Nephron progenitor cell (in vitro differentiated cells): ENCODE results near the gene FOXD2.

Source experiments
- DNase-seq: peaks from one replicate; pipeline ENCODE4 v3.0.0; 2021
- H3K27ac Mint-ChIP-seq: 2 replicates; pipeline ENCODE4 v1.8.0; 2021; ENCODE audit warnings: mild to moderate bottlenecking, moderate library complexity, mixed read lengths
- H3K27me3 Mint-ChIP-seq: 2 replicates; pipeline ENCODE4 v1.8.0; 2021; ENCODE audit warnings: mild to moderate bottlenecking, low read depth, mixed read lengths; ENCODE audit not compliant: poor library complexity
- H3K36me3 Mint-ChIP-seq: 2 replicates; pipeline ENCODE4 v1.8.0; 2021; ENCODE audit warnings: low read depth, mixed read lengths
- H3K4me1 Mint-ChIP-seq: 2 replicates; pipeline ENCODE4 v1.8.0; 2021; ENCODE audit warnings: mixed read lengths
- H3K4me3 Mint-ChIP-seq: 2 replicates; pipeline ENCODE4 v1.8.0; 2021; ENCODE audit warnings: mild to moderate bottlenecking, moderate library complexity, mixed read lengths
- H3K9me3 Mint-ChIP-seq: 2 replicates; pipeline ENCODE4 v1.8.0; 2021; ENCODE audit warnings: mild to moderate bottlenecking, moderate library complexity, mixed read lengths
- TF ChIP-seq, protein P1 (sequence below): fragments of 200-600 bp; sonication (generic); IDR thresholded peaks from 2 replicates; pipeline ENCODE4 v1.5.0; 2021; ENCODE audit warnings: antibody characterized with exemption

Gene FOXD2

DNA sequence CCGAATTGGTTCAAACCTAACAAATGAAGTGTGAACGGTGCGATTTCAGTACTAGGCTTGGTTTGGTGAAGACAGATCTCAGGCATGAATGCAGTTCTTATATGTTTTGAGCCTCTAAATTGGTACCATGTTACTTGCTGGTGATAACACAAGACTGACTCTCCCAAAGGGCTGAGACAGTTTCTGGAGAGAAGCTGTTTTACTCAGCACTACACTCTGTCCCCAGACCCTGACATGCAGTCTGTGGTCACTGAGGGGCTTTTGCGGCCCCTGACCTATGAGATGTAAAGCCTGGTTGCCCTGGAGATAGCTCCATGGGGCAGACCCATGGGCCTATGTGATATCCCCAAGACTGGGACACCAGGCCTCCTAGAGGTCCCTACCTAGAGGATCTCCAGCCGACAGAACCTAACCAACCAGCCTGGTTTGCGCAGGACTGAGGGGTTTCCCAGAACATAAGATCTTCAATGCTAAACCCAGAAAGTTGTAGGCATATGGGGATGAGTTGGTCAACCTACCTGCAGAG, 41.1 kb upstream of the FOXD2 start:
- Mint-ChIP-seq H3K27ac (no peak overlapping the region), H3K4me1 (peaks cover 15% of the 10 kb centered on the region), H3K27me3 (peaks cover 92% of the 10 kb centered on the region), H3K4me3 (no peak overlapping the region), H3K36me3 (no peaks in the 10 kb centered on the region), H3K9me3 (no peaks in the 10 kb centered on the region)
- TF ChIP-seq, protein P1, sequence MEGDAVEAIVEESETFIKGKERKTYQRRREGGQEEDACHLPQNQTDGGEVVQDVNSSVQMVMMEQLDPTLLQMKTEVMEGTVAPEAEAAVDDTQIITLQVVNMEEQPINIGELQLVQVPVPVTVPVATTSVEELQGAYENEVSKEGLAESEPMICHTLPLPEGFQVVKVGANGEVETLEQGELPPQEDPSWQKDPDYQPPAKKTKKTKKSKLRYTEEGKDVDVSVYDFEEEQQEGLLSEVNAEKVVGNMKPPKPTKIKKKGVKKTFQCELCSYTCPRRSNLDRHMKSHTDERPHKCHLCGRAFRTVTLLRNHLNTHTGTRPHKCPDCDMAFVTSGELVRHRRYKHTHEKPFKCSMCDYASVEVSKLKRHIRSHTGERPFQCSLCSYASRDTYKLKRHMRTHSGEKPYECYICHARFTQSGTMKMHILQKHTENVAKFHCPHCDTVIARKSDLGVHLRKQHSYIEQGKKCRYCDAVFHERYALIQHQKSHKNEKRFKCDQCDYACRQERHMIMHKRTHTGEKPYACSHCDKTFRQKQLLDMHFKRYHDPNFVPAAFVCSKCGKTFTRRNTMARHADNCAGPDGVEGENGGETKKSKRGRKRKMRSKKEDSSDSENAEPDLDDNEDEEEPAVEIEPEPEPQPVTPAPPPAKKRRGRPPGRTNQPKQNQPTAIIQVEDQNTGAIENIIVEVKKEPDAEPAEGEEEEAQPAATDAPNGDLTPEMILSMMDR = no peak
- no peak for DNase-seq

DNA sequence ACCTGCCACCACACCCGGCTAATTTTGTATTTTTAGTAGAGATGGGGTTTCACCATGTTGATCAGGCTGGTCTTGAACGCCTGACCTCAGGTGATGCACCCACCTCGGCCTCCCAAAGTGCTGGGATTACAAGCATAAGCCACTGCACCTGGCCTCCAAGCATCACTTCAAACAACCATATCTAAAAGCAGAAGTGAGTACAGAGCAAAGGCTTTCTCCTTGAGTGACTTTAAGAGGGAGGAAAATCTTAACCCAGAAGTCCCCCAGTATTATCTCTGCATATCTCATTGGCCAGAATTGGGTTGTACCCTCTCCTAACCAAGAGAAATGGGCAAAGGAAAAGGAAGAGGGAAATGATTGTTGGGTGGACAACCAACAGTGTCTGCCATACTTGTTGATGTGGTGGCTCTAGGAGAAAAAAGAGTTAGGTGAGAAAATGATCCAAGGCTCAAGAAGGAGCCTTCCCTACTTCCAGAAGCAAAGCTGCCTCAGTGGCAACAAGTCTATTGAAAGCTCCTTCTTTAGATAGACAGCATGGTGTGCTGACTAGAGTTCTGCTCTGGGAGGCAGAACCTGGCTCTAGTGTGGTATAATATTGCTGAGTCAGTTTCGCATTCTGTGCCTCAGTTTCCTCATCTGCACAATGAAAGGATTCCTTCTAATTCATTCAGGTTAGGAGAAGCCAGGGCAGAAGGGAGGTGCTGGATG, 38.6 kb upstream of the FOXD2 start:
- Mint-ChIP-seq H3K9me3 (no peaks in the 10 kb centered on the region), H3K36me3 (no peaks in the 10 kb centered on the region), H3K4me1 (peaks cover 33% of the 10 kb centered on the region), H3K27ac (no peak overlapping the region), H3K27me3 (peaks cover 86% of the 10 kb centered on the region), H3K4me3 (no peak overlapping the region)
- no peak for DNase-seq
- TF ChIP-seq, protein P1 = no peak

DNA sequence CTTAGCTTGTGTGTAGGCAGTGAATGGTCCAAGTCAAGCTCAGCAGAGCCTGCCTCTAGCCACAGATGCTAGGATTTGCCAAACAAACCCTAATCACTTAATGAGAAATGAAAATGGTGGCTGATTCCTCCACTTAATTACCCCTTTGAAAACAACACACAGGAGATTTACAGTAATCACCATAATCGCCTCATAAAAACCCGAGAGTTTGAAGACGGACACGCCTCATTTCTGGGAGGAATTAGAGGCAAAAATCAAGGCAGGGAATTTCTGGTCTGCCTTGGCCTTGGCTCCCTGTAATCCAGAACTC, 38.0 kb upstream of the FOXD2 start:
- DNase-seq = no peak
- Mint-ChIP-seq H3K27me3 (peaks cover 86% of the 10 kb centered on the region), H3K27ac (no peak overlapping the region), H3K4me3 (no peak overlapping the region), H3K9me3 (no peaks in the 10 kb centered on the region), H3K4me1 (peaks cover 33% of the 10 kb centered on the region), H3K36me3 (no peaks in the 10 kb centered on the region)
- TF ChIP-seq, protein P1 = no peak

DNA sequence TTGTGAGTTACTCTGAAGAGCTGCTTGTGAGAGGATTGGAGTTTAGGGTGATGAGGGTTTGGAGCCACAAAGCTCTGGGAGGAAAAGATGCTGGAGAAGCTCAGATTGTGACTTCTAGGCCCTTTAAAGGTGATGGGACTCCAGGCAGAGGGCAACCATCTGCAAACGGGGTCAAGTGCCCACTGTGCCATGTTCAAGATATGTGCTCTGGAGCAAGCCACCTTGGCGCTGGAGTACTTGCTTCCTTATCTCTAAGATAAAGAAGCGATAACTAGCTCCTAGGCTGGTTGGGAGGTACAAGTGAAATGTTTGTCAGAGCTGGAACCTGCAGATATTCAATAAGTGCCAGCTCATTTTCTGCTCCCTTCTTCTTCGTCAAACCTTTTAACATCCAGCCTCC, 36.1 kb upstream of the FOXD2 start:
- Mint-ChIP-seq H3K27me3 (peaks cover 85% of the 10 kb centered on the region), H3K4me3 (no peak overlapping the region), H3K27ac (no peak overlapping the region), H3K4me1 (peaks cover 48% of the 10 kb centered on the region), H3K36me3 (no peaks in the 10 kb centered on the region), H3K9me3 (no peaks in the 10 kb centered on the region)
- TF ChIP-seq, protein P1 = no peak
- DNase-seq = no peak

DNA sequence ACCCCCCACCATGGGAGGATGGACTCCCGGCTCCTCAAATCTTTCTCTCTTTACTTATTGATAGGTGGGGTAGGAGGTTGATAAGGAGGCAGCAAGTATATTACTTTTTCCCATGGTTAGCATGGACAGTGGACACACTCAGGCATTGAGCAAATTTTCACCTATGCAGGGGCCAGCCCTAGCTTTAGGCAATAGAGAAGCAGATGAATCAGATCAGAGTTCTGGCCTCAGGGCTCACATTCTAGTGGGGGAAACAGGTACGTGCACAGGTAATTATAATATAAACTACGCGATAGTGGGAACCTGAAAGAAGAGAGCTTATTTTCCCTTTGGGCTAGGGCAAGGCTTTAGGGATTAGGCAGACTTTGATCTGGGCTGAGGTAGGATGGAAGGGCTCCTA, 35.3 kb upstream of the FOXD2 start:
- no peak overlapping the region for H3K4me3 Mint-ChIP-seq
- peaks cover 82% of the 10 kb centered on the region for H3K27me3 Mint-ChIP-seq
- no peak overlapping the region for H3K27ac Mint-ChIP-seq
- H3K9me3 Mint-ChIP-seq = no peaks in the 10 kb centered on the region
- H3K4me1 Mint-ChIP-seq = peaks cover 48% of the 10 kb centered on the region
- H3K36me3 Mint-ChIP-seq = no peaks in the 10 kb centered on the region
- no peak for DNase-seq
- TF ChIP-seq, protein P1 = no peak

DNA sequence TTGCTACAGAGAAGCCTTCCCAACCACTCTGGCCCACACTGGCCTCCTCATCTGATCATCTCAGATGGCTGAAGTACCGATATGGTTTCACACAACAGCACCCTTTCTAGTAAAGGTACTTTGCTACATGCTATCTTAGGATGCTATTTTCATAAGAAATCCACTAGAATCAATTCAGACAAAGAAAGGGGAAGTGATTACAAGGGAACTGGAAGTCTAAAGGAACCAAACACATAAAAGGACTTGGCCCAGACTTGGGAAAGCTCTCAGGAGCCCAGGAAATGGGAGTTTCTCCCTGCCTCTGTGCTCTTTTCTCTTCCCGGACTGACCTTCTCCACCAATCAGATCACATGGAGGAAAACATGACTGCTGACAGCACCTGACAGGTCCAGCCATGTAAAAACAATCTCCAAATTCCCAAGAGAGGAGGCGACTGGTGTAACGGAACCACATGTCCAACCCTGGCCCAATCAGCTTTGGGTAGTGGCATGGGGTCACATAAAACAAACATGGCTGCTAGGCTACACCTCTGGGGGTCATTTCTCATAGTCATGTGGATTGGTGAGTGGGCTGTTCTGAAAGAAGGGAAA, 34.4 kb upstream of the FOXD2 start:
- Mint-ChIP-seq H3K27me3 (peaks cover 74% of the 10 kb centered on the region), H3K9me3 (no peaks in the 10 kb centered on the region), H3K4me3 (no peak overlapping the region), H3K36me3 (no peaks in the 10 kb centered on the region), H3K27ac (no peak overlapping the region), H3K4me1 (peaks cover 48% of the 10 kb centered on the region)
- no peak for DNase-seq
- TF ChIP-seq, protein P1 = no peak
